H1 (cell line): ENCODE measurements around the gene RHBDL2. TPM values are rescaled to one million over a fixed set of nuclear protein-coding genes. Genes with fewer than 3 reads are reported as not detected.

Source experiments
- USF2 ChIP-seq: IDR thresholded peaks from 2 replicates; pipeline ENCODE4 v1.6.1; 2011; ENCODE audit warnings: low read length, improper control_type of control experiment
- polyA plus RNA-seq, 7 experiments: library from polyadenylated mRNA; depleted of rRNA in 3 of 7; stranded (reverse) in 5 of 7; unstranded in 2 of 7; fragments of >200 nt in 5 of 7; fragments of 200-250 nt in 2 of 7; gene quantifications; 1 replicate in 5 of 7; 2 replicates in 1 of 7; 4 replicates in 1 of 7; pipeline versions ENCODE4 v1.2.1 to v1.2.3, GENCODE V29; 2011 to 2013; ENCODE audit warnings: missing spikeins in 2 of 7, mixed read lengths in 2 of 7
- total RNA-seq: library from RNA; stranded (reverse); fragmentation: NEBNext Ultra II Directional; extraction: Animal tissue kit (Norgen Biotek cat#: 25700); gene quantifications from 2 replicates; pipeline ENCODE4 v1.2.1, GENCODE V29; 2021

RHBDL2 gene
- total and polyA plus RNA-seq, 2 of the 8 experiments (the other 6 are each of a cell fraction or from before 2014, with no cell fraction given): 0.42 to 0.84 TPM

DNA sequence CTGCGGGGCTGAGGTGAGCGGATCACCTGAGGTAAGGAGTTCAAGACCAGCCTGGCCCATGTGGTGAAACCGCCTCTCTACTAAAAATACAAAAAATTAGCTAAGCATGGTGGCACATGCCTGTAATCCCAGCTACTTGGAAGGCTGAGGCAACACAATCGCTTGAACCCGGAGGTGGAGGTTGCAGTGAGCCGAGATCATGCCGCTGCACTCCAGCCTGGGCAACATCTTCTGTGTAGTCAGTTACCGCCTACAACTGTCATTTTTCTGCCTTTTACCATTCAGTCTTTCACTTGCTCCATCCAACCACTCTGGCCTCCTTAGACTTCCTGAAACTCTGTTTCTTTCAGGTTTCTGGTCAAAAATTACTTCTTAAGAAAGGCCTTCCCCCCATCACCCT is 70.6 kb downstream of the RHBDL2 start (continued):
- no peak for TF ChIP-seq USF2
- TF ChIP-seq, all 59 proteins: peak for 0
